GM23338 (cell line): ENCODE results near the gene OPRM1. TPM values are rescaled to one million over a fixed set of nuclear protein-coding genes. Genes with fewer than 3 reads are reported as not detected.

Experiments used
- ATAC-seq: fragments of 200-7000 bp; cut with Tn5 transposase; 3 replicates; pipeline ENCODE4 v1.9.1; 2020
- DNase-seq: peaks from one replicate; pipeline ENCODE4 v3.0.0-alpha.2; 2015; ENCODE audit warnings: low spot score
- H2AFZ ChIP-seq: fragments of 200-600 bp; sonication (generic); 2 replicates; pipeline ENCODE4 v1.8.0; 2016; ENCODE audit warnings: antibody characterized with exemption, mild to moderate bottlenecking, moderate library complexity
- H3F3A ChIP-seq: fragments of 200-600 bp; sonication (generic); replicated peaks from 2 replicates; pipeline ENCODE4 v1.8.0; 2017; ENCODE audit warnings: antibody characterized with exemption, mixed run types, low read depth
- H3K27ac ChIP-seq: fragments of 200-600 bp; sonication (generic); 2 replicates; pipeline ENCODE4 v1.6.1; 2016; ENCODE audit warnings: low read depth
- H3K27me3 ChIP-seq: fragments of 200-600 bp; sonication (generic); 2 replicates; pipeline ENCODE4 v1.8.0; 2016; ENCODE audit warnings: mild to moderate bottlenecking, mixed run types, moderate library complexity; ENCODE audit not compliant: insufficient read depth
- H3K36me3 ChIP-seq: fragments of 200-600 bp; sonication (generic); 2 replicates; pipeline ENCODE4 v1.8.0; 2016; ENCODE audit warnings: mild to moderate bottlenecking; ENCODE audit not compliant: insufficient read depth
- H3K4me1 ChIP-seq: fragments of 200-600 bp; sonication (generic); 2 replicates; pipeline ENCODE4 v1.8.0; 2016; ENCODE audit warnings: mild to moderate bottlenecking, moderate library complexity; ENCODE audit not compliant: insufficient read depth
- H3K4me2 ChIP-seq: fragments of 200-600 bp; sonication (generic); 2 replicates; pipeline ENCODE4 v1.7.1; 2017; ENCODE audit warnings: mixed run types
- H3K4me3 ChIP-seq: fragments of 200-600 bp; sonication (generic); 2 replicates; pipeline ENCODE4 v1.6.1; 2016; ENCODE audit warnings: mixed run types
- H3K79me2 ChIP-seq: fragments of 200-600 bp; sonication (generic); replicated peaks from 2 replicates; pipeline ENCODE4 v1.8.0; 2017; ENCODE audit warnings: mild to moderate bottlenecking; ENCODE audit not compliant: insufficient read depth
- H3K9me2 ChIP-seq: fragments of 200-600 bp; sonication (generic); 2 replicates; pipeline ENCODE4 v1.8.0; 2017; ENCODE audit not compliant: insufficient read depth
- H4K20me1 ChIP-seq: fragments of 200-600 bp; sonication (generic); replicated peaks from 2 replicates; pipeline ENCODE4 v1.8.0; 2017; ENCODE audit warnings: mild to moderate bottlenecking; ENCODE audit not compliant: insufficient read depth
- H3K27ac Mint-ChIP-seq: 2 replicates; pipeline ENCODE4 v1.8.0; 2020; ENCODE audit warnings: inconsistent platforms, mild to moderate bottlenecking, moderate library complexity, mixed read lengths
- H3K27me3 Mint-ChIP-seq: 3 replicates; pipeline ENCODE4 v1.8.0; 2022; ENCODE audit warnings: low read depth, mild to moderate bottlenecking, moderate library complexity, mixed read lengths, inconsistent platforms; ENCODE audit not compliant: insufficient read depth, poor library complexity
- H3K36me3 Mint-ChIP-seq: 3 replicates; pipeline ENCODE4 v1.8.0; 2021; ENCODE audit warnings: low read depth, mild to moderate bottlenecking, inconsistent platforms, moderate library complexity, mixed read lengths
- H3K4me1 Mint-ChIP-seq: 3 replicates; pipeline ENCODE4 v1.8.0; 2020; ENCODE audit warnings: mild to moderate bottlenecking, inconsistent platforms, mixed read lengths
- H3K4me3 Mint-ChIP-seq: 3 replicates; pipeline ENCODE4 v1.8.0; 2021; ENCODE audit warnings: moderate library complexity, mild to moderate bottlenecking, inconsistent platforms, mixed read lengths
- H3K9me3 Mint-ChIP-seq: 3 replicates; pipeline ENCODE4 v1.8.0; 2020; ENCODE audit warnings: moderate library complexity, mild to moderate bottlenecking, inconsistent platforms, mixed read lengths
- CREB1 ChIP-seq: fragments of 250-450 bp; sonication (Bioruptor Pico); IDR thresholded peaks from 2 replicates; pipeline ENCODE4 v1.5.0; 2020; ENCODE audit warnings: low read depth, mild to moderate bottlenecking, moderate library complexity
- CTCF ChIP-seq, 2 experiments: fragments of 200-600 bp in 1 of 2; sonication (generic) in 1 of 2; conservative IDR thresholded peaks; 2 replicates each; pipeline versions ENCODE4 v1.5.1 to v1.6.1; 2016 to 2017; ENCODE audit warnings: antibody characterized with exemption in 2 of 2, low read depth in 2 of 2, mild to moderate bottlenecking in 2 of 2, moderate library complexity in 1 of 2
- ETS1 ChIP-seq: IDR thresholded peaks from 2 replicates; pipeline ENCODE4 v1.6.1; 2016; ENCODE audit warnings: antibody characterized with exemption
- EZH2 ChIP-seq: fragments of 200-600 bp; sonication (generic); IDR thresholded peaks from one replicate; pipeline ENCODE4 v1.8.0; 2017; ENCODE audit warnings: antibody characterized with exemption, mild to moderate bottlenecking, low read depth; ENCODE audit not compliant: unreplicated experiment
- EZH2phosphoT487 ChIP-seq: fragments of 200-600 bp; sonication (generic); IDR thresholded peaks from one replicate; pipeline ENCODE4 v1.8.1; 2018; ENCODE audit warnings: antibody characterized with exemption; ENCODE audit not compliant: unreplicated experiment
- JUNB ChIP-seq: IDR thresholded peaks from one replicate; pipeline ENCODE4 v1.6.1; 2016; ENCODE audit warnings: antibody characterized with exemption; ENCODE audit not compliant: unreplicated experiment
- NANOG ChIP-seq: IDR thresholded peaks from 2 replicates; pipeline ENCODE4 v1.6.1; 2016; ENCODE audit warnings: antibody characterized with exemption, borderline replicate concordance
- POLR2AphosphoS5 ChIP-seq: IDR thresholded peaks from 2 replicates; pipeline ENCODE4 v1.6.1; 2016; ENCODE audit warnings: antibody characterized with exemption, low read depth
- REST ChIP-seq: IDR thresholded peaks from one replicate; pipeline ENCODE4 v1.6.1; 2018; ENCODE audit warnings: antibody characterized with exemption; ENCODE audit not compliant: unreplicated experiment
- STAT1 ChIP-seq: IDR thresholded peaks from one replicate; pipeline ENCODE4 v1.6.1; 2016; ENCODE audit warnings: antibody characterized with exemption; ENCODE audit not compliant: unreplicated experiment
- ZNF114 ChIP-seq: fragments of 250-450 bp; sonication (Bioruptor Pico); IDR thresholded peaks from 2 replicates; pipeline ENCODE4 v1.5.0; 2020; ENCODE audit warnings: mild to moderate bottlenecking, moderate library complexity
- ZNF331 ChIP-seq: fragments of 250-450 bp; sonication (Bioruptor Pico); IDR thresholded peaks from 2 replicates; pipeline ENCODE4 v1.5.0; 2020; ENCODE audit warnings: low read depth, mild to moderate bottlenecking, moderate library complexity
- ZNF462 ChIP-seq: fragments of 250-450 bp; sonication (Bioruptor Pico); IDR thresholded peaks from 2 replicates; pipeline ENCODE4 v1.5.0; 2020; ENCODE audit warnings: mild to moderate bottlenecking, moderate library complexity
- polyA plus RNA-seq: library from polyadenylated mRNA; unstranded; fragments of >200 nt; fragmentation: Nextera tagmentation; extraction: Ambion mirVana; gene quantifications from 2 replicates; pipeline ENCODE4 v1.2.1, GENCODE V29; 2016
- total RNA-seq: library from RNA; depleted of rRNA; stranded (reverse); fragments of >200 nt; shearing (Covaris generic); gene quantifications from 2 replicates; pipeline ENCODE4 v1.2.3, GENCODE V29; 2014

Gene OPRM1
- total and polyA plus RNA-seq, 2 experiments from 2014 or later: 0.52 TPM; not detected in 1

- Mint-ChIP-seq H3K36me3 (no peaks in the 10 kb centered on the region), H3K4me1 (peaks cover 30% of the 10 kb centered on the region), H3K9me3 (no peaks in the 10 kb centered on the region), H3K4me3 (no peak overlapping the region), H3K27ac (no peak overlapping the region), H3K27me3 (no peaks in the 10 kb centered on the region)
- Histone ChIP-seq H3F3A (no peaks in the 10 kb centered on the region), H4K20me1 (no peaks in the 10 kb centered on the region), H3K4me1 (peaks cover 23% of the 10 kb centered on the region), H3K27ac (no peak overlapping the region), H3K27me3 (no peaks in the 10 kb centered on the region), H3K36me3 (no peaks in the 10 kb centered on the region), H2AFZ (no peak overlapping the region), H3K79me2 (no peaks in the 10 kb centered on the region), H3K4me3 (no peak overlapping the region), H3K9me2 (no peaks in the 10 kb centered on the region), H3K4me2 (no peak overlapping the region)
- DNase-seq (no peak), ATAC-seq (no peak)
- TF ChIP-seq JUNB (no peak), ZNF331 (no peak), REST (no peak), STAT1 (no peak), CTCF (conservative IDR thresholded peaks at IDR 0.05; ENCODE audit: low read depth in 2 of 2) (no peak), ZNF114 (CRISPR knock-in tag) (no peak), EZH2 (no peak), POLR2AphosphoS5 (no peak), EZH2phosphoT487 (no peak), NANOG (no peak), CREB1 (CRISPR knock-in tag) (no peak), ETS1 (no peak), ZNF462 (no peak)
Observed at GRCh38 chr6:154251116-154251515, 212.1 kb downstream of the OPRM1 start.
